Mesenteric fat pad (tissue), 1 donor: Measurements from ENCODE around the gene PPM1E. TPM values are rescaled to one million over a fixed set of nuclear protein-coding genes. Genes with fewer than 3 reads are reported as not detected.
"Not testable (repeated sequence)": the region's sequence is repeated elsewhere in the genome, so short reads cannot be mapped to it uniquely, and the experiment has no call there.

Experiments
- DNase-seq: peaks from one replicate; pipeline ENCODE4 v3.0.0-alpha.2; 2020; ENCODE audit warnings: low spot score
- total RNA-seq: library from RNA; stranded (reverse); fragmentation: NEBNext Ultra II Directional; extraction: Animal tissue kit (Norgen Biotek cat#: 25700); gene quantifications from one replicate; pipeline ENCODE4 v1.2.1, GENCODE V29; 2021
- donor health status: DM: yes; HTN: yes; CAD: no.

The PPM1E gene
- total RNA-seq, 1 donor from 2014 or later: 0.13 TPM

- not testable (repeated sequence) for DNase-seq
These were observed 22.8 kb downstream of the PPM1E start for GRCh38 chr17:58778482-58778881.

GRCh38 chr17:58779446-58779845, 23.8 kb downstream of the PPM1E start:
- DNase-seq: no peak

GRCh38 chr17:58783380-58783779, 27.7 kb downstream of the PPM1E start:
- no peak for DNase-seq

GRCh38 chr17:58785097-58785496, 29.4 kb downstream of the PPM1E start:
- no peak for DNase-seq

- DNase-seq: no peak
These were observed 31.1 kb downstream of the PPM1E start for GRCh38 chr17:58786586-58787295.

- DNase-seq: no peak
These were observed 32.5 kb downstream of the PPM1E start for GRCh38 chr17:58788199-58788598.

GRCh38 chr17:58789160-58789559, 33.5 kb downstream of the PPM1E start:
- no peak for DNase-seq

GRCh38 chr17:58789831-58790230, 34.2 kb downstream of the PPM1E start:
- DNase-seq: no peak

- DNase-seq: not testable (repeated sequence)
These were observed 38.9 kb downstream of the PPM1E start for GRCh38 chr17:58794508-58794907.

GRCh38 chr17:58802188-58802587, 46.5 kb downstream of the PPM1E start:
- DNase-seq: no peak

- DNase-seq: no peak
These were observed 50.4 kb downstream of the PPM1E start for GRCh38 chr17:58806046-58806445.

GRCh38 chr17:58808609-58809563, 53.2 kb downstream of the PPM1E start:
- DNase-seq: no peak

GRCh38 chr17:58809564-58809936, 53.9 kb downstream of the PPM1E start:
- no peak for DNase-seq

- DNase-seq: no peak
These were observed 55.6 kb downstream of the PPM1E start for GRCh38 chr17:58811290-58811689.

- DNase-seq: no peak
These were observed 58.1 kb downstream of the PPM1E start for GRCh38 chr17:58813712-58814111.

- DNase-seq: no peak
These were observed 63.0 kb downstream of the PPM1E start for GRCh38 chr17:58818654-58819053.

GRCh38 chr17:58822148-58823050, 66.7 kb downstream of the PPM1E start:
- DNase-seq: no peak

- no peak for DNase-seq
These were observed 67.4 kb downstream of the PPM1E start for GRCh38 chr17:58823051-58823525.

GRCh38 chr17:58829172-58829637, 73.6 kb downstream of the PPM1E start:
- DNase-seq: no peak

GRCh38 chr17:58831780-58832179, 76.1 kb downstream of the PPM1E start:
- DNase-seq: no peak

- DNase-seq: no peak
These were observed 76.9 kb downstream of the PPM1E start for GRCh38 chr17:58832514-58832913.
